ENCODE measurements around the gene FGGY. TPM values are rescaled to one million over a fixed set of nuclear protein-coding genes. Genes with fewer than 3 reads are reported as not detected.

The FGGY gene
- total RNA-seq, 1 experiment from 2014 or later = 14.6 TPM

GRCh38 chr1:59427155-59427554 is 130.3 kb downstream of the FGGY start:
- Histone ChIP-seq H3K4me1 (ENCODE audit: insufficient read depth, low read length) (no peaks in the 10 kb centered on the region), H3K79me1 (ENCODE audit: insufficient read depth, low read depth, low read length, poor library complexity, severe bottlenecking) (no peaks in the 10 kb centered on the region), H3K23ac (ENCODE audit: insufficient read length, low read depth, low read length) (no peak overlapping the region), H2BK120ac (ENCODE audit: low read depth, low read length, poor library complexity, severe bottlenecking) (no peak overlapping the region), H4K20me1 (ENCODE audit: control insufficient read depth, insufficient read depth, insufficient read length) (no peaks in the 10 kb centered on the region), H3K18ac (ENCODE audit: insufficient read length, low read depth, low read length) (no peak overlapping the region), H3K27ac (ENCODE audit: insufficient read length, low read depth, low read length) (no peak overlapping the region), H3K79me2 (ENCODE audit: insufficient read depth, low read length) (no peaks in the 10 kb centered on the region), H4K8ac (replicated peaks; ENCODE audit: insufficient read length, low read depth, low read length) (no peak overlapping the region), H3K9me3 (ENCODE audit: control insufficient read depth, low read depth, low read length) (no peaks in the 10 kb centered on the region), H3T11ph (ENCODE audit: low read length) (no peak overlapping the region), H2BK15ac (ENCODE audit: low read depth, low read length) (no peak overlapping the region), H3K4me2 (ENCODE audit: insufficient read depth, insufficient read length, low read length) (no peak overlapping the region), H3K27me3 (ENCODE audit: insufficient read depth, low read length) (no peaks in the 10 kb centered on the region), H2BK12ac (ENCODE audit: insufficient read length, low read depth, low read length) (no peak overlapping the region), H3K23me2 (ENCODE audit: insufficient read length, low read depth, low read length, poor library complexity, severe bottlenecking) (no peaks in the 10 kb centered on the region), H4K91ac (ENCODE audit: insufficient read length, low read depth, low read length) (no peak overlapping the region), H2BK20ac (ENCODE audit: low read depth, low read length, poor library complexity, severe bottlenecking) (no peak overlapping the region), H2AK5ac (ENCODE audit: insufficient read length, low read length) (no peak overlapping the region), H3K14ac (ENCODE audit: insufficient read depth, low read length) (no peak overlapping the region), H3K9ac (ENCODE audit: extremely low read depth, insufficient read length, low read length) (no peak overlapping the region), H2BK5ac (ENCODE audit: insufficient read length, low read length) (no peak overlapping the region), H3K56ac (ENCODE audit: insufficient read length, low read depth, low read length) (no peak overlapping the region), H4K5ac (ENCODE audit: insufficient read length, low read depth, low read length) (no peak overlapping the region), H3K4ac (ENCODE audit: low read depth, low read length) (no peak overlapping the region), H2AFZ (ENCODE audit: low read length) (no peak overlapping the region)
- Mint-ChIP-seq H3K36me3 (ENCODE audit: insufficient read depth in 1 of 3, low read depth in 3 of 3) (no peaks in the 10 kb centered on the region), H3K9me3 (no peaks in the 10 kb centered on the region; a peak in 1 of 5 replicates), H3K4me1 (peaks cover 0 to 3% of the 10 kb centered on the region in 2 experiments; a peak in 1 of 4 replicates), H3K27me3 (ENCODE audit: low read depth) (no peaks in the 10 kb centered on the region), H3K27ac (no peak overlapping the region), H3K4me3 (no peak overlapping the region)
- DNase-seq = no peak
- no CpG with 5 or more reads among the region's 7 CpGs for WGBS (ENCODE audit: extremely low coverage, insufficient read length, low lambda C conversion rate)
- TF ChIP-seq, protein P1, sequence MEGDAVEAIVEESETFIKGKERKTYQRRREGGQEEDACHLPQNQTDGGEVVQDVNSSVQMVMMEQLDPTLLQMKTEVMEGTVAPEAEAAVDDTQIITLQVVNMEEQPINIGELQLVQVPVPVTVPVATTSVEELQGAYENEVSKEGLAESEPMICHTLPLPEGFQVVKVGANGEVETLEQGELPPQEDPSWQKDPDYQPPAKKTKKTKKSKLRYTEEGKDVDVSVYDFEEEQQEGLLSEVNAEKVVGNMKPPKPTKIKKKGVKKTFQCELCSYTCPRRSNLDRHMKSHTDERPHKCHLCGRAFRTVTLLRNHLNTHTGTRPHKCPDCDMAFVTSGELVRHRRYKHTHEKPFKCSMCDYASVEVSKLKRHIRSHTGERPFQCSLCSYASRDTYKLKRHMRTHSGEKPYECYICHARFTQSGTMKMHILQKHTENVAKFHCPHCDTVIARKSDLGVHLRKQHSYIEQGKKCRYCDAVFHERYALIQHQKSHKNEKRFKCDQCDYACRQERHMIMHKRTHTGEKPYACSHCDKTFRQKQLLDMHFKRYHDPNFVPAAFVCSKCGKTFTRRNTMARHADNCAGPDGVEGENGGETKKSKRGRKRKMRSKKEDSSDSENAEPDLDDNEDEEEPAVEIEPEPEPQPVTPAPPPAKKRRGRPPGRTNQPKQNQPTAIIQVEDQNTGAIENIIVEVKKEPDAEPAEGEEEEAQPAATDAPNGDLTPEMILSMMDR (conservative IDR thresholded peaks at IDR 0.05) = no peak
